Liver (tissue), 3 donors: ENCODE results near the gene HS6ST3.

Experiments
- CTCF ChIP-seq: fragments of 150-350 bp; IDR thresholded peaks from 2 replicates; pipeline ENCODE4 v1.5.1; 2017; ENCODE audit warnings: improper control_type of control experiment, low read depth, low read length; ENCODE audit not compliant: missing input control
- JUND ChIP-seq, 2 donors: IDR thresholded peaks; 2 replicates each; pipeline ENCODE4 v1.6.1; 2016; ENCODE audit warnings: antibody characterized with exemption in 2 of 2
- donor health status: healthy.
- donor health status: healthy.

- TF ChIP-seq CTCF = no peak
- TF ChIP-seq JUND (IDR thresholded peaks at IDR 0.05) = no peak
Observed at GRCh38 chr13:96238241-96238640, 148.3 kb downstream of the HS6ST3 start.
